ENCODE data around the gene TMBIM1. TPM values are rescaled to one million over a fixed set of nuclear protein-coding genes. Genes with fewer than 3 reads are reported as not detected.
A peak's percentile ranks its signal among the peaks of the same experiment; 100 is the strongest.

Gene TMBIM1
- total and polyA plus RNA-seq, 2 donors: 127 to 180 TPM

DNA sequence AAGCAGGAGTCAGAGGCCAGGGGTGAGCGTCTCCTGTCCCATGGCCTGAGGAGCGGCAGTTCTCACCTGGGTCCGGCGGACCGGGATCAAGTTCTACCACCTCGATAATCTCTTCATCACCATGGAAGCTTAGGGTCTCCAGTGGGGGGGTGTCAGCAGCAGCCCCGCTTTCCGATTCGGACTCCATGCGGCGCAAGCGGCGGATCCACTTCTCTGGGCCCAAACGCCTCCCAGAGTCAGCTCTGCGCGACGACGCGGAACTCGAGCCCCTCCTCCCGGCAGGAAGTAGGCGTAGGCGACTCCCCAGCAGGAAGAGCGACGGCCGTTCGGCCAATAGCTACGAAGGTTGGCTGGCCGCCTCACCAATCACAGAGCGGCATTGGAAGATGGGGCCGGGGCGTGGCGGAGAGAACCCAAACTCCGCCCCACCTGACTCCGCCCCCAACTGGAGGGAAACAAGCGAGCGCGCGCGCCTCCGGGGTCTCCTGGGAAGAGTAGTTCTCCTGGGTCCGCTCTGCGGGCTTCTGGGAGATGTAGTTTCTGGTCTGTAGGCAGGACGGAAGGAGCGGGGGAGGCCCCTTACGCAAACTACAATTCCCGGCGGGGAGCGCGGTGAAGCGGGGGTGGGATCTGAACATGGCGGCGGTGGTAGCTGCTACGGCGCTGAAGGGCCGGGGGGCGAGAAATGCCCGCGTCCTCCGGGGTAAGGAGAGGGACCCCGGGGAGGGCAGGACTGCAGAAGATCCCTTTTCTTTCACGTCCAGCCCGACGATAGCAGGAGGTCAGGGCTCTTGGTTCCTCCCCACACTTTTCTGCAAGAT lies 22.2 kb downstream of the TMBIM1 start, which contains the start of the genes AAMP and PNKD:
Gene AAMP, minus strand, starts transcription at position 238 of the 821 bp plus-strand sequence. Its CDS starts 51 bp downstream, at position 187.
Gene PNKD, plus strand, starts transcription at position 620 of the 821 bp plus-strand sequence. Its CDS starts 17 bp downstream, at position 637.
- Histone ChIP-seq H3K4me1 (ENCODE audit: insufficient read depth) (no peaks in the 10 kb centered on the region), H3K36me3 (ENCODE audit: insufficient read depth) (peaks cover 8% of the 10 kb centered on the region), H3K27ac (ENCODE audit: low read depth) (peak within 1 kb of the TSS; percentile 44), H3K4me3 (ENCODE audit: low read depth, low read length) (peak within 1 kb of the TSS; percentile 80)
- peak; percentile 100 for DNase-seq (ENCODE audit: extremely low spot score)
- under 1% methylated on average over 64 of the region's 64 CpGs for WGBS

DNA sequence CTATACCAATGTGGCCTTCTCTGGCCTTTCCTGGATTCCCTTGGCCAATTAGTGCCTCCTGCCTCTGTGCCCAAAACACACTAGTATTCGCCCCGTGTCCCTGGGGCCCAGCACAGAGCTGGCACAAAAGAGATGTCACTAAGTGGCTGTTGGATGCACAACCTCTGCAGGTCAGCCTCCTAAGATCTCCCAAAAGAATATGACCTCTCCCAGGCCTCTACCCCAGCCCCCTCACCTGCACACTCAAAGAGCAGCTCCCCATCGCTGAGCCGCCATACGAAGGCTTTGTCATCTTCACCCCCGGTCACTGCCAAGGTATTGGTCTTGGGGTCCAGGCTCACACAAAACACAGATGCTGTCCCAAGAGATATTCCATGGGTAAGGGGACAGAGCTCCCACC lies 25.0 kb downstream of the TMBIM1 start:
- no peak overlapping the region for H3K27ac ChIP-seq (ENCODE audit: low read depth)
- WGBS: 97% methylated on average over 6 of the region's 6 CpGs
- no peaks in the 10 kb centered on the region for H3K4me1 ChIP-seq (ENCODE audit: insufficient read depth)
- DNase-seq (ENCODE audit: extremely low spot score): no peak
- H3K36me3 ChIP-seq (ENCODE audit: insufficient read depth): peaks cover 8% of the 10 kb centered on the region
- no peak overlapping the region for H3K4me3 ChIP-seq (ENCODE audit: low read depth, low read length)

DNA sequence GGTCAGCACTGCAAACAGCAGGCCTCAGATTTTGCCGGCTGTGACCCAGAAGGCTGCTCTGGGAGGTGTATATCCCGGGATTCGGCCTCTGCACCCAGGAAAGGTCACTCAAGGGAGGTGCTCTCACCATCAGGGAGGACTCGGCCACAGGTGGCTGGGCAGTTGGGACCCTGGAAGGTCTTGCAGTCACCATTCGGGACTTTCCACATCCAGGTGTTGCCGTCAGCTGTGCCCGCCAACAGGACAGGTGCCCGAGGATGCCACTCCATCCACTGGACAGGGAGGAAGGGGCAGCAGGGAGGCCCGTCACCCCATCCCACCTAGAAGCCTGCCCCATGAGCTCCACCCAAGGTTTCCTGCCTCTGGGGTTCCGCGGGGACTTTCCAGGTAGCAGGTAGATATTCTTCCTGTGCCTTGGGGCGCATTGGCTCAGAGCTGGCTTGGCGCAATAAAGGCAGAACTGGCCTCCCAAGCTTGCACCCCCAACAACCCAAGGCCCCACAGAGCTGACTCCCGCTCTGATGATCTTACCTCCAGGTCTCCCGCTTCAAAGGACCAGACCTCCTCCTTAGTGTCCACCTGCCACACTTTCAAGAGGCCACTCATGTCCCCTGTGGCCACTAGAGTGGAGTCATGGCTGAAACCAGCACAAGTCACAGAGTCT lies 25.9 kb downstream of the TMBIM1 start:
- no peak for DNase-seq (ENCODE audit: extremely low spot score)
- H3K4me3 ChIP-seq (ENCODE audit: low read depth, low read length): no peak overlapping the region
- peaks cover 8% of the 10 kb centered on the region for H3K36me3 ChIP-seq (ENCODE audit: insufficient read depth)
- H3K27ac ChIP-seq (ENCODE audit: low read depth): no peak overlapping the region
- no peaks in the 10 kb centered on the region for H3K4me1 ChIP-seq (ENCODE audit: insufficient read depth)
- whole genome bisulfite sequencing: 94% methylated on average over 15 of the region's 15 CpGs

DNA sequence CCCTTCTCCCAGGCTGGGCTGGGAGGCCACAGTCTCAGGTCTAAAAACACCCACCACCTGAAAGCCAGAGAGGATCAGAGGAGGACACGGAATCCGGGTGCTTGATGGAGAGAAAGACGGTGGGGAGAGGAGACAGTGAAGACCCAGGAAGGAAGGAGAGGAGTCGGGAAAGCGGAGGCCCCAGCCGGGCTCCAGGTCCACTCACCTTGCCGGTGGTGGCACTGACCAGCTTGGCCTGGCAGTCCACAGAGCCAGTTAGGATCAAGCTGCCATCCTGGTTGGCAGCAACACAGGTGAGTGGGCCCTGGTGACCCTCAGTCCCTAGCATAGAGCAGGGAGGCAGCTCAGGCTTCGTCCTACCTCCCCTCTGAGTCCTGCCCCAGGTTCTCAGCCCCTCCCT lies 26.7 kb downstream of the TMBIM1 start:
- WGBS: 91% methylated on average over 8 of the region's 8 CpGs
- H3K4me1 ChIP-seq (ENCODE audit: insufficient read depth): no peaks in the 10 kb centered on the region
- H3K4me3 ChIP-seq (ENCODE audit: low read depth, low read length): no peak overlapping the region
- no peak for DNase-seq (ENCODE audit: extremely low spot score)
- H3K27ac ChIP-seq (ENCODE audit: low read depth): no peak overlapping the region
- H3K36me3 ChIP-seq (ENCODE audit: insufficient read depth): peaks cover 8% of the 10 kb centered on the region

DNA sequence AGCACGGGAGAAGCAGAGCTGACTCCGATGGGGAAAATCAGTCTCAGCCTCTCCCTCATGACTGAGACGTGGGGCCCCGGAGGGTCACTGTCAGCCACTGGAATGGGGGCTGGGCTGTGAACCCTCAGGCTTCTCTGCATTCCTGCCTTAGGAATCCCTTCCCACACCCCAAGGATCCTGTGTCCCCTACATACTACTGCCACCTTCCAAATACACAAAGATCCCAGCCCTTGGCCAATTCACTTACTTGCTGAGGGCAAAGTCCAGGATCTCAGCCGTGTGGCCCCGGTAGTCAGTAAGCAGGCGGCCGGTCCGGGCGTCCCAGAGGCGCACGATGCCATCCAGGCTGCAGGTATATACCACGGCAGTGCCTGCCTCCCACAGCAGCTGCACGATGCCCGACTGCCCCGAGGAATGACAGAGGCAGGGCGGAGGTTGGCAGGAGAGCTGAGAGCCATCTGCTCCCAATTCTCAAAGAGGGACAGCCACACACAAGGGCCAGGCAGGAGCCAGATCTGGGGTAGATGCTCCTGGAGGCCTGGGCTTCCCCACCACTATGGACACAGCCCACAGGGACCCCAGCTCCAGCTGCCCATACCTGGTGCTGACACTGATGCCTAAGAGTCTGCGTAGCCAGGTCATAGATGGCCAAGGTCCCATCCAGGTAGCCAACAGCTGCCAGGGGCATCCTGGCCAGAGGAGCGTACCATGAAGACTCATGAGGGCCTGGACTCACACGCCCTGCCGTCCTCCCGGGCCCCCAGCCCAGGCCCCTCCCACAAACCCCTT lies 27.3 kb downstream of the TMBIM1 start:
- Histone ChIP-seq H3K27ac (ENCODE audit: low read depth) (no peak overlapping the region), H3K4me1 (ENCODE audit: insufficient read depth) (no peaks in the 10 kb centered on the region), H3K4me3 (ENCODE audit: low read depth, low read length) (no peak overlapping the region), H3K36me3 (ENCODE audit: insufficient read depth) (peaks cover 8% of the 10 kb centered on the region)
- no peak for DNase-seq (ENCODE audit: extremely low spot score)
- WGBS: 81% methylated on average over 22 of the region's 22 CpGs

DNA sequence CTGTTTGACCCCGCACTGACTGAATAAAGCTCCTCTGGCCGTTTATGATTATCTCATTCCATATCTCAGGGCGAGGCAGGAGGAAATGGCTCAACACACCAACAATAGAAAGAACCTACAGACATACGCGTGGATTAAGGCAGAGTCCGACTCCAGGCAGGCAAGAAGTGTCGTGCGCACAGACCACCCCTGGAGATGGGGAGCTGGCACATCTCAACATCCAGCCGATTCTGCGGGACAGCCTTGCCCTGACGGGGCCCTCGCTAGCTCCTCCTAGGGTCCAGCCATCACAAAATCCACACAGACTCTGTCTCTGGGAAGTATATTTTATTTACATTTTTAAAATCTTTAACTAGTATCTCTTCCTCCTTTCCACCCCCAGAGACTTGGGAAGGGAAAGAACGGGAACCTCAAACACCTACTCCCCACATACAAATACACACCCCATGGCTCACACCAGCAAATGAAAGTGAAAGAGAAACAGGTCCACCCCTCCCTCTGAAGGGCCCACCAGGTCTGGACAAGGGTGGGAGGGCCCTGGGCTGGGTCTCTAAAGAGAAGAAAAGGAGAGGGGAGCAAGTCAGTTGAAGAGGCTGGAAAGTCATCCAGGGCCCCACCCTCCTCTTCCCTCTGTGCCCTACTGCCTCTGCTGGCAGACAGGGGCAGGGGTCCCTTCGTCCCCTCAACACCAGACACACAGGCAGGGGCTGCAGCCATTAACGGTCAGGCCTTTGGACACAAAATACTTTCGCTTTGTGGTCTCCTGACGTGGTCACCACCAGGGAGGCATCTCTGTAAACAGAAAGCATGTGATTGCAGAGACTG lies 28.3 kb downstream of the TMBIM1 start:
- Histone ChIP-seq H3K36me3 (ENCODE audit: insufficient read depth) (peaks cover 8% of the 10 kb centered on the region), H3K4me1 (ENCODE audit: insufficient read depth) (no peaks in the 10 kb centered on the region), H3K27ac (ENCODE audit: low read depth) (peak overlapping the region; percentile 56), H3K4me3 (ENCODE audit: low read depth, low read length) (no peak overlapping the region)
- WGBS: 41% methylated on average over 17 of the region's 17 CpGs
- DNase-seq (ENCODE audit: extremely low spot score): no peak

DNA sequence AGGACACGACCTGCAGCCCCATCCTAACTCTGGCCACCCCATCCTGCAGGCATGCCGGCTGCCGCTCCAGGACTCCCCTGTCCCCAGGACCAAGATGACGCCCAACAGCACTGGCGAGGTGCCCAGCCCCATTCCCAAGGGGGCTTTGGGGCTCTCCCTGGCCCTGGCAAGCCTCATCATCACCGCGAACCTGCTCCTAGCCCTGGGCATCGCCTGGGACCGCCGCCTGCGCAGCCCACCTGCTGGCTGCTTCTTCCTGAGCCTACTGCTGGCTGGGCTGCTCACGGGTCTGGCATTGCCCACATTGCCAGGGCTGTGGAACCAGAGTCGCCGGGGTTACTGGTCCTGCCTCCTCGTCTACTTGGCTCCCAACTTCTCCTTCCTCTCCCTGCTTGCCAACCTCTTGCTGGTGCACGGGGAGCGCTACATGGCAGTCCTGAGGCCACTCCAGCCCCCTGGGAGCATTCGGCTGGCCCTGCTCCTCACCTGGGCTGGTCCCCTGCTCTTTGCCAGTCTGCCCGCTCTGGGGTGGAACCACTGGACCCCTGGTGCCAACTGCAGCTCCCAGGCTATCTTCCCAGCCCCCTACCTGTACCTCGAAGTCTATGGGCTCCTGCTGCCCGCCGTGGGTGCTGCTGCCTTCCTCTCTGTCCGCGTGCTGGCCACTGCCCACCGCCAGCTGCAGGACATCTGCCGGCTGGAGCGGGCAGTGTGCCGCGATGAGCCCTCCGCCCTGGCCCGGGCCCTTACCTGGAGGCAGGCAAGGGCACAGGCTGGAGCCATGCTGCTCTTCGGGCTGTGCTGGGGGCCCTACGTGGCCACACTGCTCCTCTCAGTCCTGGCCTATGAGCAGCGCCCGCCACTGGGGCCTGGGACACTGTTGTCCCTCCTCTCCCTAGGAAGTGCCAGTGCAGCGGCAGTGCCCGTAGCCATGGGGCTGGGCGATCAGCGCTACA lies 29.4 kb downstream of the TMBIM1 start:
- Histone ChIP-seq H3K27ac (ENCODE audit: low read depth) (no peak overlapping the region), H3K4me1 (ENCODE audit: insufficient read depth) (no peaks in the 10 kb centered on the region), H3K4me3 (ENCODE audit: low read depth, low read length) (no peak overlapping the region), H3K36me3 (ENCODE audit: insufficient read depth) (peaks cover 8% of the 10 kb centered on the region)
- DNase-seq (ENCODE audit: extremely low spot score): no peak
- WGBS: 73% methylated on average over 39 of the region's 39 CpGs

DNA sequence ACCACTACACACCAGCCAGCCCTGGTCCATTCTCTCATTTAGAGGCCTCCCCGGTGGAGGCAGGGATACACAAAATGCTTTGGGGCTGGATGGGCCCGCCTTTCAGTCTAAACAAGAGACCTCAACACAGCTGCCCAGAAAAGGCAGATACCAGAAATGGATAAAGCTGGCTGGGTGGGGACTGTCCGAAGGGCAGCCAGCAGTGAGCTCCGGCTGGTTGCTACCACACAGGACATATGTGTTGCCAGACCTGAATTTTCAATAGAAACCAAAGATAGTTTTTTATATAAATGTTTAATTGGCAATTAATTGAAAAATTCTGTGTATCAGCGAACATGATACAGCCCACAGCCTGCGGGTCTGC lies 30.1 kb downstream of the TMBIM1 start:
- H3K4me1 ChIP-seq (ENCODE audit: insufficient read depth): no peaks in the 10 kb centered on the region
- DNase-seq (ENCODE audit: extremely low spot score): no peak
- no peak overlapping the region for H3K27ac ChIP-seq (ENCODE audit: low read depth)
- WGBS: 46% methylated on average over 6 of the region's 6 CpGs
- no peak overlapping the region for H3K4me3 ChIP-seq (ENCODE audit: low read depth, low read length)
- H3K36me3 ChIP-seq (ENCODE audit: insufficient read depth): peaks cover 5% of the 10 kb centered on the region

DNA sequence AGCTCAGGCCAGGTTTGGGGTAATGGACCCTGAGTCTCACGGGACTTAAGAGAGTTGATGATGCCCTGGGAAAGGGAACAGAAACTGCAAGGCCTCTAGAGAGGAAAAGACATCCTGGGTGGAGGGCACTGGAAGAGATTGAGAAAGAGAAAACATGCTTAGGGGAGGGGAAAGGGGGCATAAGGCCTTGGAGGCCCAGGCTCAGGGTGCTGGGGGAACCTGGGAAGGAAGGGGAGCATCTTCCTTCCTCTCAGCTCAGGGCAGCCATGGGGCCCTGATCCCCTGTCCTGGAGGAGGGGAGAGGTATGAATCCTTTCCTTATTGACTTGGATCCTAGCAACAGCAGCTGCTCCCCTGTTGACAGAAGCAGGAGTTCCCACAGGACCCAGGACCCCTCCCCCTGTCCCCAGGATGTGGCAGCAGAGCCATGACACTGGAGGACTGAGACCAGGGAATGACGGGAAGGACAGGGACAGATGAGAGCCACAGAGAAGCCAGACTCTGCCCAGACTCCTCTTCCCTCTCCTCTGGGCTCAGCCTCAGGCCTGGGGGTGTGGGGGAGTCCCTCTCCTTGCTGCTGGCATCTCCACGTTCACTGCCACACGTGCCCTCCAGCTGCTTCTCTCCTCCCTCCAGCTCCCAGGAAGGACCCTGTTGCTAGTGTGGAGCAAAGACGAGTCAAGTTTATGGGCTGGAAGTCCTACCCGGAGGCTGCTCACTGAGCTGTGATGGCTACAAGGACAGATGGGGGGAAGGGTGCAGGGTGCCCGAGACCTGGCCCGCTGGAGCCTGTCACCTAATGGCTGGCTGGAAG lies 30.7 kb downstream of the TMBIM1 start:
- no peak overlapping the region for H3K4me3 ChIP-seq (ENCODE audit: low read depth, low read length)
- no peaks in the 10 kb centered on the region for H3K4me1 ChIP-seq (ENCODE audit: insufficient read depth)
- WGBS: 41% methylated on average over 8 of the region's 8 CpGs
- H3K27ac ChIP-seq (ENCODE audit: low read depth): no peak overlapping the region
- peaks cover 2% of the 10 kb centered on the region for H3K36me3 ChIP-seq (ENCODE audit: insufficient read depth)
- DNase-seq (ENCODE audit: extremely low spot score): no peak

DNA sequence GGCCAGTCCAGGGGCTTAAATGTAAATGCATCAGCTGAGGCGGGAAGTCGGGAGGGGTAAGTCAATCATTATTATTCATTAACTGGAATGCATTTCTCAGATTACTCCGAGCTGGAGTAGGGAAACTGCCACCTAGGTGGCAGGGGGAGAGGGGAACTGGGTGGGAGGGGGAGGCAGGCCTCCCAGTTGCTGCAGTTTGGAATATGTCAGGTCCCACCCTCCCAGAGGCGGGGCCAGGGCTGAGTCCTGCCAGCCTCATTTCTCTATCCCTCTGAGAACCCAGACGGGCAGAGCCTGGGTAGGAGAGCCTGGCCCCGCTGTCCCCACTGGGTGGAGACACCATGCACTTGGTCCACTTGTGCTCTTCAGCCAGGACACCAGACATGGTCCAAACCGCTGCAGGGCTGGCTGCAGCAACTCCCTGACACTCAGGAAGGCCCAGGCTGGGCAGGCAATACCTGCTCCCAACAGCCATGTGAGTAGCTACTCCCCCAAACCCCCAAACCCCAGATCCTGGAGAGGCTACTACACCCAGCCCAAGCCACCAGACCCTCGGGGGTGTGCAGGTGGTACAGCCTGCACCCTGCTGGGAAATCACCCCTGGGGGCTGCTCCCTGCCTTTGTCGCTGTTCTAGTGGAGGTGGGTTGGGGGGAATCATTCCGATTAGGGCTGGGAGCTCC lies 31.4 kb downstream of the TMBIM1 start, which contains the start of gene GPBAR1:
Gene GPBAR1, plus strand, starts transcription at position 274 of the 681 bp plus-strand sequence. CDS start 1,710 bp downstream, outside the sequence.
- Histone ChIP-seq H3K27ac (ENCODE audit: low read depth) (peak within 1 kb of the TSS; percentile 23), H3K4me1 (ENCODE audit: insufficient read depth) (no peaks in the 10 kb centered on the region), H3K36me3 (ENCODE audit: insufficient read depth) (peaks cover 2% of the 10 kb centered on the region), H3K4me3 (ENCODE audit: low read depth, low read length) (no peak within 1 kb of the TSS)
- WGBS: 52% methylated on average over 10 of the region's 10 CpGs
- DNase-seq (ENCODE audit: extremely low spot score): no peak

DNA sequence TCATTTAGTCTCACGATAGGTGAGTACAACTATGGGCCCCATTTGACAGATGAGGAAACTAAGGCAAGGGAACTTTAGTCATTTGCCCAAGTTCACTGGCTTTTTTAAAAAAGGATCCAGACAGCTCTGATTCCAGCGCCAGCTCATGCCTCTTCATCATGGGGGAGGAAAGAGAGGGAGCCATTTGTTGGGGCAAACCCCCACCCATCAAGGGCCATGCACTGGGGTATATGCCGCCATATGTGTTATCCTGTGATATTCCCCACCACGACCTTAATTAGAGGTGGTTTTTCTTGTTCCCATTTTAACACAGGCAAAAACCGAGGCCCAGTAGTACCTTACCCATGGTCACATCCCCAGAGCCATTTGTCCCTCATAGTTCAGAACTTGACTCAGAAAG lies 32.1 kb downstream of the TMBIM1 start:
- DNase-seq (ENCODE audit: extremely low spot score): no peak
- no peaks in the 10 kb centered on the region for H3K36me3 ChIP-seq (ENCODE audit: insufficient read depth)
- H3K4me3 ChIP-seq (ENCODE audit: low read depth, low read length): no peak overlapping the region
- no peaks in the 10 kb centered on the region for H3K4me1 ChIP-seq (ENCODE audit: insufficient read depth)
- WGBS: 78% methylated on average over 5 of the region's 5 CpGs
- peak overlapping the region; percentile 23 for H3K27ac ChIP-seq (ENCODE audit: low read depth)
